HS-27A (cell line): ENCODE measurements around the gene UGT1A10.

ENCODE experiments used
- DNase-seq: peaks from one replicate; pipeline ENCODE4 v3.0.0-alpha.2; 2012; ENCODE audit warnings: low read depth, missing footprints

UGT1A10 gene

DNA sequence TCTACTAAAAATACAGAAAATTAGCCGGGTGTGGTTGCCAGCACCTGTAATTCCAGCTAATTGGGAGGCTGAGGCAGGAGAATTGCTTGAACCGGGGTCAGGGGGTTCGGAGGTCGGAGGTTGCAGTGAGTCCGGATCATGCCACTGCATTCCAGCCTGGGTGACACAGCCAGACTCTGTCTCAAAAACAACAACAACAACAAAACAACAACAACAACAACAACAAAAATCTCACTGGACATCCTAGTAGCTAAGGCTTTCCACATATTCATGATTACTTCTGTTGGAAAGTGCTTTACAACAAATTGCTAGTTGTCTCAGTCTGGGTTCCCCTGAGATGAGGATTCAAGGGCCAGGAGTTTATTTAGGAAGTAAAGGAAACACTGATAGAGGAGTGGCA lies 137.6 kb downstream of the UGT1A10 start:
- DNase-seq, result no peak

DNA sequence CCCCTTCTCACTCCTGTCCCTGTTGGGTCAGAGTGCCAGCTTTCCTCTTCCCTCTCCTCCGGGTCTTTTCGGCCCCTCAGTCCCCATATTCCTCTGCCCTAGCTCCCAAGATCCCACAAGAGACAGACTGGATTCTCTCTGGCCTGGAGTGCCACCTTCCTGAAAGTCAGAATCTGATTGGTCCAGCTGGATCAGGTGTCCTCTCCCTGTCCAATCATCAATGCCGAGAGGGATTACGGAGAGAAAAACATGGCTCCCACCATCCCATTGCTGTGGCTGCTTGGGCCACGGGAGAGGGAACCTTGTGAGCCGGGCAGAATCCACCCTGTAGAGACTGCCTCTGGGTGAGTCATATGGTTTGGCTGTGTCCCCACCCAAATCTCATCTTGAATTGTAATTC lies 139.2 kb downstream of the UGT1A10 start:
- no peak for DNase-seq

DNA sequence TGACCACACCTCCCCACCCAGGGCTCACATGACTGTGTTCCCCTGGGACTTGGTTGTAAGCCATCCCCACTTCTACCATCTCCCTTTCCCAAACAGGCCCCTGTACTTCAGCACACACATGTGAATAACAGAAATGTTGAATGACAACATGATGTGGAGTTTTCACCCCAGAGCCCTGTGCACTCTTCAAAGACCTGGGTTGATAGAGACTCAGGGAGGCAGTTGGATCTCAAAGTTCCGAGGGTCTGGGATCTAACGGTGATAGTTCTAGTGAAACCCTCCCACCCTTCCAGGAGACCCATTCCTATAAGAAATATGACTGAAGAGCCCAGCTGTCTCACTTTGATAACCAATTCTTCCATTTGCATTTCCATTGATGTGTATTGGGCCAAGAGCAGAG lies 141.8 kb downstream of the UGT1A10 start, which contains the start of gene MROH2A:
Gene MROH2A, plus strand, starts transcription at position 301 of the 400 bp plus-strand sequence. CDS start 1,029 bp downstream, outside the sequence.
- no peak for DNase-seq

DNA sequence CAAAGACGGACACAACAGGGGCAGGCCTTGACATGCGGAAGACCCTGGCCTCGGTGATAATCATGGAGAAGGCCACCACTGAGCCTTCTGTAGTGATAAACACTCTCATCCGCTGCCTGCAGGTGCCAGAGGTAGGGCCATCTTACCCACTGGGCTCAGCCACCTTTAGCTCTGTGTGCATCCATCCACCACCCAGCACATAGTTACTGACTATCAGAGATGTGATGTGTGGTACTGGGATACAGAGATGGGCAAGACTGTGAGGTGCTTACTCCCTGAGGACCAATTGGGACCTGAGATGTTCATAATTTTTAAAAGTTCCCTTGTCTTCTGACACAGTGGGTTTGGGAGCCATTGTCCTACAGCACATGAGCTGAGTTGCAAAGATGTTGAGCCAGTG lies 143.5 kb downstream of the UGT1A10 start:
- no peak for DNase-seq

DNA sequence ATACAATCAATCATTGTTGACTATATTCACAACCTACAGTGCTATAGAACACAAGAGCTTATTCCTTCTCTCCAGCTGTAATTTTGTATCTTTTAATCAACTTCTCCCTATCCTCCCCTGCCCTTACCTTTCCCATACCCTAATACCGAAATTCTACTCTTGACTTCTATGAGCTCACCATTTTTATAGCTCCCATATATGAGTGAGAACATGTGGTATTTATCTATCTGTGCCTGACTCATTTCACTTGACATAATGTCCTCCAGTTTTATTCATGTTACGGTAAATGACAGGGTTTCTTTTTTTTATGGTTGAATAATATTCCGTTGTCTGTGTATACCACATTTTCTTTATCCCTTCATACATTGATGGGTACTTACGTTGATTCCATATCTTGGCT lies 144.5 kb downstream of the UGT1A10 start:
- DNase-seq, result no peak

DNA sequence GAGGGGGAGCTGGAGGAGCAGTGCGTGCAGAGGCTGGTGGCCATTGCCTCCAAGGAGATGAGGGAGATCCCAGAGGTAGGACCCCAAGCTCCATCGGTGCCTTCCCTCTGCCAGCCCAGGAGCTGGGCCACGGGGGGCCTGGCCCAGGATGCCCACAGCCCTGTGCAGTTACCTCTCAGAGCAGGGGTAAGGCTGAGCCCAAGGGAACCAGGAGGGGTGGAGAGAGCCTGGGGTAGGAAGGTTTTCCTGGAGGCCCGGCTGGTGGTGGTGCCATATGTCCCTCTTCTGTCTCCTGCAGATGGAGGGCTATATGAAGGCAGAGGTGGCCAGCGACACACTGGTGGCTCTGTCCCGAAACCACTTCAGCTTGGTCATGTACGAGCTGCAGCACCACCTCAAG lies 153.3 kb downstream of the UGT1A10 start:
- no peak for DNase-seq

DNA sequence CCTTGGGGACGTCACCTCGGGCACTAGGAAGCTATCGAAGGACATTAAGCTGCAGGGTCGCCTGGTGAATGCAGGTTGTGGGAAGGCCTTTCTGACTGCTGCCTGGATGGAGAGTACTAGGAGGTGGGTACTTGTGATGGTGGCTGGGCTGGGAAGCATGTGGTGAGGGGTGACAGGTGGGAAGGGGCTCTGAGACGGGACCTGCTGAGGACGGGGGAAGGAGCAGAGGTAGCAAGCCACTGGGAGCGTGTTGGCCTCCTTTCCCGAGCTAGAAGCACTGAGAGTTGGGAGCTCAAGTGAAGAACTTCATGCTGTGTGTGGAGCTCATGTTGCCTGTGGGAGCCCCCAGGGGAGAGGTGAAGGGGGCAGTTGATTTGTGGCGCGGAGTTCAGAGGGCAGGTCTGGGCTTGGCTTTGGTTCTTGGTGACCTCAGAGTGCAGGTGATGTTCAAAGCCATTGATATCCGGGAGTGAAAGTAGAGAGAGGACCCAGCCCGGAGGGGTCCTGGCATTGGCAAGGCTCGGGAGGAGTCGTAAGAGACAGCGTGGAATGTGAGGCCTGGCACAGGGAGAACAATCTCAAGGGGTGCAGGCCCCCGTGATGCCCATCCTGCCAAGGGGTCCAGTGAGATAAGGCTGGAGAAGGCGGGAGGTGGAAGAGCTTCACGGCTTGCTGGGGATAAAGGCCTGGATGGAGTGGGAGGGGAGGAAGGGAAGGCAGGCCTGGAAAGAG lies 155.1 kb downstream of the UGT1A10 start:
- no peak for DNase-seq

DNA sequence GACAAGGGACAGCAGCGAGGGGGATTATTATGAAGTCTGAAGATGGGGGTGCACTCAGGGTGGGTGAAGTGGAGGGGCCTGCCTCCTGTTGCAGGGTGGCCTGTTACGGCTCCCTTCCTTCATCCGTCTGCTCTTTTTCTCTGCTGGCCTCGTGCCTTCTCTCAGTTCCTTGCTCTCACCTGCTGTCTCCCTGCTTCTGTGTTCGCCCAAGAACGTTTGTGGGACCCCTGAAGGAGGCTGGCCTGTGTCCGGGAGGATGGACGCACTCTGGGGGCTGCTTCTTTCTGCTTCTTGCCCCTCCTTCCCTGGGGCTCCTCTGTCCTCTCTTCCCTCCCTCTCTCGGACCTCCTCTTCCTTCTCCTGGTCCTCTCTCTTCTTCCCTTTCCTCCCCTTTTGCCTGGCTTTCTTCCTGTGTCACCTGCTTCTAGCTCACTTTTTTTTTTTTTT lies 155.7 kb downstream of the UGT1A10 start:
- DNase-seq, result no peak

DNA sequence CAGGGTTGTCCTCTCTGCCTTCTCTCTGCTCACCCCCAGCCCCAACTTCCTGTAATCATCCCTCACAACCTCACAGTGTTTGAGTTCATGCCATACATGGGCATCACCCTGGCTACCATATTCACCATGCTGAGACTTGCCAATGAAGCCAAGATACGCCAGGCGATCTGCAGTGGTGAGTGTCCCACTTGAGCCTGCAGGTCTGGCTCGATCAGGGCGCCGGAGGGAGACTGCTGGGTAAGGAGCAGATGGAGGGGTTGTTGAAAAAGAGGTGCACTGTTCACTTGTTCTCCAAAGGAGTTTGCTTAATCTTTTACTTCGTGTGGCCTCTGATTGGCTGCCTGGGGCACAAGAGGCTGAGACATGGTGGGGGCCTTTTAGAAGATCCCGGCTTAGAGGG lies 156.5 kb downstream of the UGT1A10 start:
- no peak for DNase-seq

DNA sequence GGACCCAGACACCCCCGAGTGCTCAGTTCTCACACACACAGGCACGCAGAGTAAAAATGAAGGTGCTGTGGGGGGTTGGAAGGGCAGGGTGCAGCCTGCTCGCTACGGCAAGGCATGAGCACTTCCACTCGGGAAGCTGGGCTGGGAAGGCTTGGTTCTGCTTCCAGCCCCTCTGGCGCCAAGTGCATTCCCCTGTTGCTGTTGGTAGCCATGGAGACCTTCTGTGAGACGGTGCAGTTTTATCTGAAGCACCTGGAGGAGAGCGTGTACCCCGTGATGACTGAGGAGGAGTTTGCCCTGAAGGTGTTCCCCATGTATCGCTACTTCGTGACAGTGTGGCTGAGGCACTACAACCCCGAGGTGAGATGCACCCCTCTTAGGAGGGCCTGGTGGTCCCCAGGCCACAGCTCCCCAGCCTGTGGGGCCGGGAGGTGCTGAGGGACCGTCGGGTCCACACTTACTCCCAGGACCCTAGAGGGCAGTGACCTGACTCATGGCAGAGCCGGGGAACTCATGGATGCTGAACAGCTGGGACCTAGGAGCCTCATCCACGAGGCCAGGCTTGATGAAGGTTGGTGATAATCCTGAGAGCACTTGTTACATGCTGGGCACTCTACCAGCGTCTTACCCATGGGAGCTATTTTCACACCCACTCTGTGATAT lies 157.3 kb downstream of the UGT1A10 start:
- no peak for DNase-seq

DNA sequence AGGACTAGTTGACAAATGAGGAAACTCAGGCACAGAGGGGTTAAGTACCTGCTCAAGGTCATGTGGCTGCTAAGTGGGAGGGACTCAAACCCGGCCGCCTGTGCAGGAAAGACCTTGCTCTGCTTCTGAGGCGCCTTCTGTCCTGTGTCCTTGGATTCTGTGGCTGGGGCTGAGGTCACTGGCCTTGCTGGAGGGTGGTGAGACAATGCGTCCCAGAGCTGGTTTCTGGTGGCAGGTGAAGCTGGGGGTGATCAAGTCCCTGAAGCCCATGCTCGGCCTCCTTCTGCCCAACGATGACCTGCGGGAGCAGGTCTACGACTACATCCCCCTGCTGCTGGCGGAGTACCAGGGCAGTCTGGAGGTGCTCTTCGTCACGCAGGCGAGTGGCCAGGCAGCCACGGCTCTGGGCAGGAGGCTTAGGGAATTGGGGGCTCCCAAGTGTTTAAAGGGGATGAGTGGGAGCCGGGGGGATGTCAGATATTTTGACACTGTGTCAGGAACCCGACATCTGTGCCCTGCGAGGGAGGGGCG lies 157.9 kb downstream of the UGT1A10 start:
- DNase-seq, result no peak

DNA sequence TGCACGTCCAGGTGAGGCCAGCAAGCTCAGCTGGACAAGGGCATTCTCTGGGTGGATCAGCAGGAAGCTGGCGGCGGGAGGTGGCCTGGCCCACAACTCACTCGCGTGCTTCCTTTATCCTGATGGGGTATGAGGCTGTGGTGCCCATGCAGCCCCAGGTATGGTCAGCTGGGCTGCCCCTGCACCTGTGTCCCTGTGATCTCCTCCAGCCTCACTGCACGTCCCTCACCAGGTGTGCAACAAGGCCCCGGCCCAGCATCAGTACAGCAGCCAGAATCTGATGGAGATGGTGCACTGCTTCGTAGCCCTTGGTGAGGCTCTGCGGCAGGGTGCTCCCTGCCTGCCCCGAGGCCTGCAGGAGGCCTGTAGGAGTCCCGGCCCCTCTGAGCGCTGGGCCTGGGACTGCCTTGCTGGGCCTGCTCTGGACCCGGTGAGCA lies 159.5 kb downstream of the UGT1A10 start:
- DNase-seq, result no peak

DNA sequence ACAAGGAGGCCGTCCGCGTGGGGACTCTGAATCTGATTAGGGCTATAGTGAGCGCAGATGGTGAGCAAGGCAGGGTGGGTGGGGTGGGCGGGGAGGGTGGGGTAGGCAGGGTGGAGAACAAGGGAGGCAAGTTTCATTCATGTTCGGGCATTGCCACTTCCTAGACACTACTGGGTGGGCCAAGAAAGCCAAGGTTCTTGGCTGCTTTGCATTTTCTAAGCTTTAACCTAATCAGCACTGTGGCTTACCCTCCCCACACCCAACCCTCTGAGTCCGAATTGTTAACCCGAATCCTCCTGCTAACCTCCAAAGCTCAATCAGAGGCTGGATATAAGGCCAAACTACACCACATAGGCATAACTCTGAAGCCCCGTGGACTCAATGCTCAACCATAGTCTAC lies 160.0 kb downstream of the UGT1A10 start:
- DNase-seq, result no peak

DNA sequence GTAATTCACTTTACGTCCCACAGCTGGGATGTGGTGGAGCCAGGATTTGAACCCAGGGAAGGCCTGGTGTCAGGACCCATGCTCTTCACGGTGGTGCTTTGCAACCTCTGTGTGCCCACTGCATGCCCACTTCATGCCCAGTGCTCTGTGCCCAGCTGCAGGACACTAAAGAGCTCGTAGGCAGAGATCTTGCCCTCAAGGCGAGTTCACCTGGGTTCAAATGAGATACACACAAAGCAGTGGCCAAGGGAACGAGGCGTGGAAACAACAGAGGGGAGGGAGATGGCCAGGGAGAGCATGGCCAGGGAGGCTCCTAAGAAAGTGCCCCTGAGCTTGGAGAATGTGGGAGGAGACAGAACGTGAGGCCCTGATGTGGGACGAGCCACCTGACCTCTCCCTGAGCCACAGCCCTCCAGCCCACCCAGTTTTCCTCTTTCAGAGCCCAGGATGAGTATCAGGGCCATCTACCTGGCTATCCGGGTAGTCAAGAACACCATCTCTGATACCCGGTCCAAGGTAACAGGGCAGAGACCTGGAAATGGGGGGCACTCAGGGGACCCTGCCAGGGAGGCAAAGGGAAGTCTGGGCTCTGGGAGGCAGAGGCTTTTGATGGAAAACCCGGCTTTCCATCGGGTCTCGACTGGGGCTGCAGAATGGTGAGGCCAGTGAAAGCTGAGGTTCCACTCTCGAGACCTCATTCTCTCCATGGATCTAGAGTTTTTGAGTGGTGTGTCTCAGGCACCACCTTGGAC lies 162.3 kb downstream of the UGT1A10 start:
- DNase-seq, result no peak

DNA sequence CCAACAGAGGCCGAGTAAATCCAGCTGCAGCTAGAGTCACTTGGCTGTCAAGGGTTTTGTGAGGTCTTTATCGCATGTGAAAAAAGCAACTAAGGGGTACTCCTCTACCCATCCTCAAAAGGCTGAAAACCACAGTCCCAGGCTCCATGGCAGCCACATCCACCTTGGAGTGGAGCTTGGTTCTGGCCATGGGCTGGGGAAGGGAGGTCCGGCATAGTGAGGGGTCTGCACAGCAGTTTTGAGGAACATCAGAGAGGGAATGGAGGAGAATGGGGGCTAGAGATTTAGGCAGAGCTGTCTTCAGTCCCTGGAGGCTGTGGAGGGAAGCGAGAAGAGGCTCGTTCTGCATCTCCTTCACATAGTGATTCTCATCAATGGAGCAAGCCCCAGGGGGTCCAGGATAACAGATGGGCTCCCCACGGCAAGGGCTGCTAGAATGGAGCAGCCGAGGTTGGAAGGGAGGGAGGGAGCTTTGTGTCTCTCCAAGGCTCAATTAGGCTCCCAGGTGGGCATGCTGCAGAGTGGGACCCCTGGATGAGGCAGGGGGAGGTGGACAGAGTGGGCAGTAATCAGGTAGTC lies 162.9 kb downstream of the UGT1A10 start:
- no peak for DNase-seq

DNA sequence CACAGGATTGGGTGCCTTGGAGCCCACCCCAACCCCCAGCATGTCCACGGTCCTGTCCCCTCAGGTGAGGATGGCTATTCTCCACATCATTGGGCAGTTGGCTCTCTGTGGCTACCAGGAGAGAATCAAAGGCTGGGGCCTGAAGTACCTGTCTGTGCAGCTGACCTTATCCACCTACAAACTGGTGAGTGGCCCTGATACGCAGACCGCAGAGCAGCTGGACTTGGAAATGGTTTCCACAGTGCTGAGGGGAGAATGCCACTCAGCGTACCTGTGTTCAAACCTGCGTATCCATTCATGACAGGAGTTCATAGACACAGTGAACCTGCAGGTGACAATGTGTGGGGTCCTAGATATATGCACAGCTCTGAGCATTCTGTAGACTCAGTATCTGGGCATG lies 163.5 kb downstream of the UGT1A10 start:
- no peak for DNase-seq

DNA sequence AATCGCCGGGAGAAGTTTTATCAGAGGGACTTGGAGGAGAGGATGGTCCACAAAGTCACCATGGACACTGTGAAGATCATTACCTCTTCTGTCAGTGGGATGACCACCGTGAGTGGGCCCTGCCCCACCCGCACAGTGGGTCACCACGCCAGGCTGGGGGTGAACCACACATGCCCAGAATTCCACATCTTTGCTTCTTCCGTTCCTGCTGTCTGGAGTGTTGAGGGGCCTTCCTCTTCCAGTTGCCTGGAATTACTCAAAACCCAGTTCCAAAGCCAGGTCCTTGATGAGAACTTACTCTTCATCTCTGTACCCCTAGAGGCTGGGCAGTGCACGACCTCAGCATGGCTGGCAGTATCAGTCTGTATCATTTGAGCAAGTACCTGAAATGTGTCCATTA lies 164.0 kb downstream of the UGT1A10 start:
- DNase-seq, result no peak

DNA sequence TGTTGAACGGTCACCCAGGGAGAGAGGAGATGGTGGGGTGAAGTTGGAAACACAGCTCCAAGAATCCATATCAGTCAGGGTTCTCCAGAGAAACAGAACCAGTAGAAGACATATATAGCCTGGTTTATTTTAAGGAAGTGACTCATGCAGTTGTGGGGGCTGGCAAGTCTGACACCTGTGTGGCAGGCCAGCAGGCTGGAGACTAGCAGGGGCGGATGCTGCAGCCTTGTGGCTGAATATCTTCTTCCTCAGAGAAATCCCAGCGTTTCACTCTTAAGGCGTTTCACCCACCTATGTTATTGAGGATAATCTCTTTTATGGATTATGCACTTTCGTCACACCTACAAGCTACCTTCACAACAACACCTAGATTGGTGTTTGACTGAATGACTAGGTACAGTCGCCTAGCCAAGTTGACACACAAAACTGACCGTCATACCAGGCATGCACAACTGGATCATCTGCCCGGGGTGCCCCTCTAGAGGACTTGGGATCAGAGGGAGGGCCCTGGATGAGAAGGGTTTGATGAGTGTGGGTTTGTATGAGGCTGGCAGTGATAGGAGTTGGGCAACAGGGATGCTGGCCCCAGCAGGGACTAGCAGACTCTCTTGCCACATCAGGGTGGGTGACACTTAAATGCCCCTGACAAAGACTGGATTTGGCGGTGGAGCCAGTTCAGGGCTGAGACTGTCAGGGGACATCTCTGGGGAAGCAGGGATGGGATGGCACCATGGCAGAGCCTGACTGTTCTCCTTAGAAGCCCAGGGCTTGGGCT lies 165.3 kb downstream of the UGT1A10 start:
- no peak for DNase-seq

DNA sequence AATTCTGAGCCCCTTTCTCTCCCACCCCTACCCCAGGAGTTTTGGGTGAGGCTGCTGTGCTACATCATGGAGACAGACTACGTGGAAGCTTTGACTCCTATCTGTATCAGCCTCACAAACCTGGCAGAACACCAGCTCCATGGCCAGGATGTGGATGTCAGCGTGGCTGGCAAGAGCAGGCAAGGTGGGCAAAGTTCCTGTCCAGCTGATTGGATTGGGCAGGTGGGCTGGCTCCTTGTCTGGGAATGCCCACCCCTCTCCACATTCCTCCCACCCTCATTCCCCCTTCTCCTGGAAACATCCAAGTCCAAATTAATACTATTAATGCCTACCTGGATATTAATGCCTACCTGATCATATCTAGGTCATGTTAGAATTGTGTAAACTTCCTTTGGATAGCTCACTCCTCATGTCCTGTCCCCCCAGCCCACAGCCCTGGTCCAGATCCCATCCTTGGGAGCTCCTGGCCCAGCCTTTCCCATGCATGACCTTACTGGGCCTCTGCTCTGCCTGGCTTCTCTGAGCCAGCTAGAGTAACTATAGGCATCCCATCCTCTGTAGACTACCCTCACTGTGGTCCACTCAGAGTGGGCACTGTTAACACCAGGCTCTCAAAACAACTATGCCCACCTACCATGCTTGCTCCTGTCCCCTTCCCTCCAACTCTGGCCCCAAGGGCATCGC lies 166.0 kb downstream of the UGT1A10 start:
- no peak for DNase-seq

DNA sequence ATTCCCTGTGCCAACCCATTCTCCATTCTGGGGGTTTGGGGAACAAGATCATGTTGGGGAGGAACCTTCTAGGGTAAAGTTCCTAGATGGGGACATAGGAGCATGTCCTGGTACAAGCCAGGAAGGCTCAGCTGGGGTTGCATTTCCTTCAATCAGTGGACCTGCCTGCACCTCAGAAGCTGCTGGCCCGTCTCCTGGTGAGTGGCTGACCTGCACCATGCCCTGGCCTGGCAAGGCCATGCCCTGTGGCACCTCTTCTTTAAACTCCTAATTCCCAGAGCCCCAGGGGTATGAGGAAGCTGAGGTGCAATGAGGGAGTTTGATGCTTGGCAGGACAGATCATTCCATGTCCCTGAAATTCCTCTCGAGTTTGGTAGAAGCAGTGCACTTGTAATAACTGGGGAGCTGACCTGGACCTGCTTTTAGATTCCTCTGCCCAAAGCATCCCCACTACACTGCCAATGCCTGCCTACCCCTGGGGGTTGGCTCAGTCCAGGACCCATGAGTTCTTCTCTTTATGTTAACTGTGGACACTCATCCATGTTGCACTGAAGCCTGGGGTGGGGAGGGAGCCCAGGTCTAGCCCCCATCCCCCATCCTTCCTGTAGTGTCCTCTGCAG lies 167.2 kb downstream of the UGT1A10 start:
- no peak for DNase-seq
